GM21526 (cell line): ENCODE results near the gene TTC12.

ENCODE experiments used
- ATAC-seq: cut with Tn5 transposase; IDR thresholded peaks from one replicate; pipeline ENCODE4 v1.9.1; 2021; ENCODE audit warnings: moderate library complexity; ENCODE audit not compliant: unreplicated experiment, low FRiP score

TTC12 gene

GRCh38 chr11:113397821-113398220 is 83.4 kb downstream of the TTC12 start:
- no peak for ATAC-seq

- no peak for ATAC-seq
Measured at GRCh38 chr11:113398669-113399430, 84.5 kb downstream of the TTC12 start.

- ATAC-seq, result no peak
Measured at GRCh38 chr11:113400631-113401230, 86.3 kb downstream of the TTC12 start.

DNA sequence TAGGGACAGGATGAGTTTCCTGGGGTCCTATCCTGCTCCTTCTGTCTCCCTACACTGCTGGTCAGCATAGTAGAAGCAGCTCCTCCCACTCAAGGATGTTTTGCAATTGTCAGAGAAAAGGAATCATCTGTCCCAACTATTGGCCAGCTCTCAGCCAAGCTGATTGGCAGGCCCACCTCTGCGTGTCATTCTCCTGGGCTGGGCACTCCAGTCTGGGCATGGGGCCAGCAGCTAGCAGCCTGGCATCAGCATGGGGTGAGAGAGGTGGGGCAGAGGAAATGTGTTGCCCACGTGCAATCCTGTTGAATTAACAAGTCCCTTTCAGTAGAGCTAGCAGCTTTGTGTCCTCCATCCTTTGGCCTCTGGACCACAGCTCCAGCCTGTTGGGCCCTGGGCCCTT is 87.3 kb downstream of the TTC12 start:
- no peak for ATAC-seq

GRCh38 chr11:113404859-113405430 is 90.6 kb downstream of the TTC12 start:
- no peak for ATAC-seq

- ATAC-seq, result no peak
Measured at GRCh38 chr11:113405724-113406478, 91.5 kb downstream of the TTC12 start.

DNA sequence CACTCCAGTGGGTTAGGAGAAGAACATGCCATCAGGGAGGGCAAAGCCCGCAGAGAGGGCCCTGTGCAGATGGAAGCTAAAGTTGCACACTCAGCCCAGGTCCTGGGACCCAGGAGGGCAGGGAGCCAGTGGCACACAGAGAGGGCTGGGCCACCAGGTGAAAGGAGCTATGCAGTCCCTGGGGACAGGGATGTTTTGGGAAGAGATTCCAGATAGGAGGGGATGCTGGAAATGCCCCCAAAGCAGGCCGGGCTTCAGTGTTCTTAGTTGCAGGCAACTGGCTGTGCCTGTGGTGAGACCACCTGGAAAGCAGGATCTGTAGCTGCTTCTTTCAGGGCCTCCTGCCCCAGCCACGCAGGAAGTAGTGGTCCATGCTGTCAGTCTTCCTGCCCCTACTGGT is 92.8 kb downstream of the TTC12 start:
- no peak for ATAC-seq

DNA sequence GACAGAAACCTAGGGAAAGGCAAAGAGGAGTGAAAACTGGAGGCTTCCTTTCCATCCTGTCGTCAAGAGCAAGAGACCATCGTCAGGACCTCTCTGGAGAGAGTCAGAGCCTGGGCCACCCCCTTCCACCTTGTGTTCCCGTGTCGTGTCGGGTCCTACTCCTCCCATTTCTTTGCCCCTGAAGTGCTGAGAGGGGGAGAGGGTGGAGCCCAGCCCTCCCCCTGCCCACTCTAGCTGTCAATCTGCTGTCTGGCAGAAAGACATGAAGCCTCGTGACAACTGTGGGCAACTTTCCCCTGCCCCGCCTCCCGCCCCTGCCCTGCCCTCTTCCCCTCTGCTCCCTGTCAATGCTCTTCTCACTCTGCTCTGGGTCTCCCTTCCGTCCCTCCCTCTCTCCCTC is 93.8 kb downstream of the TTC12 start:
- no peak for ATAC-seq

GRCh38 chr11:113408887-113409286 is 94.5 kb downstream of the TTC12 start:
- no peak for ATAC-seq

GRCh38 chr11:113409526-113409925 is 95.1 kb downstream of the TTC12 start:
- ATAC-seq, result no peak

DNA sequence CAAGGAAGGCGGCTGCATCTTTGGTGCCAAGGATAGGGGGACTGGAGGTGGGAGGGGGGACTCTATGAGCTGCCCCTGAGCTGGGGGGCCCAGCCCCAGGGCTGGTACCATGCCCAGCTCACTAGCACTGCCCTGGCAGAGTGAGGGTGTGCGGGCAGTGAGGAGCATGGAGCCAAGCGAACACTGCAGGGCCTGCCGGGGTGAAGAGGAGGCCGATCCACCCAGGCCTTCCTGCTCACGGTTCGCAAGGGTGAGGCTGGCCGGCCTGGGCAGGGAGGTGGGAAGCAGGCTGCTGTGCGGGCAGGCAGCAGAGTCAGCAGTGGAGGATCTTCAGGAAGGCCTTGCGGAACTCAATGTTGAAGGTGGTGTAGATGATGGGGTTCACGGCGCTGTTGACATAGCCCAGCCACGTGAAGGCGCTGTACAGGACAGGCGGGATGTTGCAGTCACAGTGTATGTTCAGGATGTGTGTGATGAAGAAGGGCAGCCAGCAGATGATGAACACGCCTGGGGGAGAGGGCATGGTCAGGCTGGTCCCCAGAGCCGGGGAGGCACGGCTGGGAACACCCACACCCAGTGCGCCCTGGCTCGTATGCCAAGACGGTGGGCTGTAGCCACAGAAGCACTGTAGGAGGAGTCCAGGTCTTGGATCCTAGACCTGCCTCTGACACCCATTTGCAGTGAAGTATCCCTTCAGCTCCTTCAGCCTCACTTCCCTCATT is 96.2 kb downstream of the TTC12 start:
- ATAC-seq, result no peak

DNA sequence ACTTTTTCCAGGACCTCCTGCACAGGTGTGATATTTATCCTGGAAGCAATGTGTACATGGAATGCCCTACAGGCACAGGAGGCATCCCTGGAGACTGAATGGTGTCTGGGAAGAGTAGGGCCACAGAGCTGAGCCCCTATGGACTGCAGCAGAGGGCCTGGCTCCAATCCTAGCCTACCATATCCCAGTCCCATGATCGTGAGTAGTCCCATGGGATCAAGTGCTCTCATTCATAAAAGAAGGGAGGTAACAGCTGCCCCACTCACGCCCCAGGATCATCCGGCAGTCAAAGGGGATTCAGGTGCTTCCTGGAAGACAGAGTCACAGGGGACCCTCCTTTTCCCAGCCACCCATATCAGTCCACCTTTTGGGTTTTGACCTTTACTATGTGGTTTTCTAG is 97.2 kb downstream of the TTC12 start:
- no peak for ATAC-seq

- ATAC-seq, result no peak
Measured at GRCh38 chr11:113412675-113413074, 98.3 kb downstream of the TTC12 start.

DNA sequence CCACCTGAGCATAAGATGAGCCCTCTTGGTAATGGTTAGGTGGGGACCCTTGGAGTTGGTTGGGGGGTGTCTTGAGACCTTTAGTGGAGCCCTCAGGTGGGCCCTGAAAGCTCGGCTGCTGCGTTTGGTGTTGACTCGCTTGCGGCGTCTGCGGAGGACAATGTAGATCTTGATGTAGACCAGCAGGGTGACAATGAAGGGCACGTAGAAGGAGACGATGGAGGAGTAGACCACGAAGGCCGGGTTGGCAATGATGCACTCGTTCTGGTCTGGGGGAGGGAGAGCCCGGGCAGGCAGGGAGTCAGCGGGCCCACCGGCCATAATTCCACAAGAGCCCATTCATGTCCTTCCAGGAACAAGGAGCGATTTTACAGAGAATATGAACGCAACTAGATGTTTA is 101.0 kb downstream of the TTC12 start:
- no peak for ATAC-seq
